GM12864 (cell line): ENCODE data around the gene ZNF438.

ENCODE experiments used
- DNase-seq: peaks from one replicate; pipeline ENCODE4 v3.0.0-alpha.2; 2011; ENCODE audit warnings: low read depth
- H3K4me3 ChIP-seq: 2 replicates; pipeline ENCODE4 v1.5.1; 2011; ENCODE audit warnings: mild to moderate bottlenecking, low read depth, low read length, control low read depth
- TF ChIP-seq, protein P1 (sequence below): IDR thresholded peaks from 2 replicates; pipeline ENCODE4 v1.5.1; 2011; ENCODE audit warnings: low read depth, mild to moderate bottlenecking, moderate library complexity, low read length, control low read depth, inconsistent platforms; ENCODE audit errors: missing control alignments

The ZNF438 gene

DNA sequence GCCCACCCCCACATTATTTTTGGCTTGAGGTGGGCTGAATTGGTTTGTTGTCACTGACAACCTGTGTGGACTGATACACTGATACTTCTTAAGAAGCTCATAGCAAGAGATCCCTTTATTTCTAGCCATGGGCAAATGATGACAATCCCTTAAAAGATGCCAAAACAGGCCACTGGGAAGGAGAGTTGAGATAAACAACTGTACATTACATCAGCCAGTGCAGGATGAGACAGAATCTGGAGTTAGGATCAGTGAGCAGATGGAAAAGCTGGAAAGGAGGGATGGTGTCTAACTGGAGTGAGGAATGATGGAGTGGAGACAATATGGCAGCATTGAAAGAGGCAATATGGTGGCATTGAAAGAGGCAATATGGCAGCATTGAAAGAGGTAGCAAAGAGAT is 206.2 kb downstream of the ZNF438 start:
- no peak overlapping the region for H3K4me3 ChIP-seq
- no peak for DNase-seq
- TF ChIP-seq, protein P1, sequence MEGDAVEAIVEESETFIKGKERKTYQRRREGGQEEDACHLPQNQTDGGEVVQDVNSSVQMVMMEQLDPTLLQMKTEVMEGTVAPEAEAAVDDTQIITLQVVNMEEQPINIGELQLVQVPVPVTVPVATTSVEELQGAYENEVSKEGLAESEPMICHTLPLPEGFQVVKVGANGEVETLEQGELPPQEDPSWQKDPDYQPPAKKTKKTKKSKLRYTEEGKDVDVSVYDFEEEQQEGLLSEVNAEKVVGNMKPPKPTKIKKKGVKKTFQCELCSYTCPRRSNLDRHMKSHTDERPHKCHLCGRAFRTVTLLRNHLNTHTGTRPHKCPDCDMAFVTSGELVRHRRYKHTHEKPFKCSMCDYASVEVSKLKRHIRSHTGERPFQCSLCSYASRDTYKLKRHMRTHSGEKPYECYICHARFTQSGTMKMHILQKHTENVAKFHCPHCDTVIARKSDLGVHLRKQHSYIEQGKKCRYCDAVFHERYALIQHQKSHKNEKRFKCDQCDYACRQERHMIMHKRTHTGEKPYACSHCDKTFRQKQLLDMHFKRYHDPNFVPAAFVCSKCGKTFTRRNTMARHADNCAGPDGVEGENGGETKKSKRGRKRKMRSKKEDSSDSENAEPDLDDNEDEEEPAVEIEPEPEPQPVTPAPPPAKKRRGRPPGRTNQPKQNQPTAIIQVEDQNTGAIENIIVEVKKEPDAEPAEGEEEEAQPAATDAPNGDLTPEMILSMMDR, result no peak

DNA sequence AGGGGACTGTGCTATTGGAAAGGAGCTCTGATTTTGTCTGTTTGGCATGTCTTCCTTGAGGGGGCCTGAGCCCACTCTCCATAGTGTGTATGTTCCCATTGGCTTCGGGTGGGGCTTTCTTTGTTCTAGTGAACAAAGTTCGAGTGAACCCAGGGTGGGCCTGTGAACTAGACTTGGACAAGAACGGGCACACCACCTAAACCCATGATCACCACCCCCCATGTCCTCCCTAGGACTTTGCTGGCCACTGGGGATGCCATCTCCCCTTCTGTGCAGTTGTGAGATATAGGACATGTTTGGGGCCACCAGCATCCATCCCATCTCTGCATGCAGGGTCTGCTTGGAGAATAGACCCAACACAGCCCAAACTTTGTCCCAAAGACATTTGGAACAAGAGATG is 206.6 kb downstream of the ZNF438 start:
- TF ChIP-seq, protein P1, result no peak
- no peak overlapping the region for H3K4me3 ChIP-seq
- DNase-seq, result no peak

- no peak for DNase-seq
- TF ChIP-seq, protein P1, result no peak
- no peak overlapping the region for H3K4me3 ChIP-seq
Observed at GRCh38 chr10:30823651-30824050, 208.0 kb downstream of the ZNF438 start.

GRCh38 chr10:30822693-30823465 is 208.8 kb downstream of the ZNF438 start:
- no peak for DNase-seq
- TF ChIP-seq, protein P1, result no peak
- H3K4me3 ChIP-seq, result no peak overlapping the region

- TF ChIP-seq, protein P1, result no peak
- H3K4me3 ChIP-seq, result no peak overlapping the region
- no peak for DNase-seq
Observed at GRCh38 chr10:30821994-30822692, 209.5 kb downstream of the ZNF438 start.

- H3K4me3 ChIP-seq, result no peak overlapping the region
- DNase-seq, result no peak
Observed at GRCh38 chr10:30821261-30821993, 210.2 kb downstream of the ZNF438 start.

More at GRCh38 chr10:30821261-30821993, 210.2 kb downstream of the ZNF438 start:
- TF ChIP-seq, protein P1, result no peak
